Activated CD4-positive, alpha-beta T cell treated with anti-CD3 and anti-CD28 coated beads for 36 hours (primary cell): ENCODE results near the gene C12orf75. TPM values are rescaled to one million over a fixed set of nuclear protein-coding genes. Genes with fewer than 3 reads are reported as not detected.
"Not testable (repeated sequence)": the region's sequence is repeated elsewhere in the genome, so short reads cannot be mapped to it uniquely, and the experiment has no call there.

Experiments
- ATAC-seq: fragments of 200-7000 bp; cut with Tn5 transposase; one replicate; pipeline ENCODE4 v1.10.0; 2021; ENCODE audit warnings: mild to moderate bottlenecking, moderate library complexity
- CTCF ChIA-PET: fragments of 350-600 bp; sonication (Branson Sonifier 250); formaldehyde crosslinking; loops from one replicate; lab custom pipeline; 2021; ENCODE audit warnings: antibody characterized with exemption; lab: Charles Lee
- POLR2A ChIA-PET: fragments of 350-600 bp; sonication (Branson Sonifier 250); formaldehyde crosslinking; loops from one replicate; lab custom pipeline; 2021; ENCODE audit warnings: antibody characterized with exemption, inconsistent platforms; lab: Charles Lee
- DNase-seq: peaks from one replicate; pipeline ENCODE4 v3.0.0-alpha.2; 2020
- H3K27ac Mint-ChIP-seq: one replicate; pipeline ENCODE4 v1.8.0; 2021; ENCODE audit warnings: mixed read lengths
- H3K27me3 Mint-ChIP-seq: one replicate; pipeline ENCODE4 v1.8.0; 2021; ENCODE audit warnings: mixed read lengths
- H3K36me3 Mint-ChIP-seq: one replicate; pipeline ENCODE4 v1.8.0; 2021; ENCODE audit warnings: low read depth, mixed read lengths
- H3K4me1 Mint-ChIP-seq: one replicate; pipeline ENCODE4 v1.8.0; 2021; ENCODE audit warnings: mixed read lengths
- H3K4me3 Mint-ChIP-seq: one replicate; pipeline ENCODE4 v1.8.0; 2021; ENCODE audit warnings: mild to moderate bottlenecking, moderate library complexity, mixed read lengths
- H3K9me3 Mint-ChIP-seq: one replicate; pipeline ENCODE4 v1.8.0; 2021; ENCODE audit warnings: low read depth, mixed read lengths
- intact Hi-C, 2 experiments: fragments of 100-400 bp; cut with DNase I in 1 of 2; cut with micrococcal nuclease in 1 of 2; formaldehyde crosslinking; loops; one replicate each; pipeline versions ENCODE4 v1.14.2 to v1.15.1; 2022 to 2024; cut with DNase I, micrococcal nuclease
- total RNA-seq, 2 experiments: library from RNA; stranded (reverse); gene quantifications; one replicate each; pipeline ENCODE4 v1.2.3, GENCODE V29; 2021

The C12orf75 gene
- total RNA-seq, 2 experiments from 2014 or later = 53.8 to 59.9 TPM

- H3K27me3 Mint-ChIP-seq = no peaks in the 10 kb centered on the region
- ATAC-seq (no peak), DNase-seq (no peak)
- peaks cover 6% of the 10 kb centered on the region for H3K9me3 Mint-ChIP-seq
- H3K36me3 Mint-ChIP-seq = peaks cover 14% of the 10 kb centered on the region
- H3K4me3 Mint-ChIP-seq = no peak overlapping the region
- CTCF ChIA-PET = interaction anchor here (0.6 kb wide), 1 partner anchor 640 kb away, joined by 4 read pairs; no protein-coding TSS in a partner anchor
- POLR2A ChIA-PET = no interaction called here
- intact Hi-C loops = no loop called here
- H3K4me1 Mint-ChIP-seq = peaks cover 31% of the 10 kb centered on the region
- H3K27ac Mint-ChIP-seq = no peak overlapping the region
Observed at GRCh38 chr12:105336411-105336810, 5.9 kb downstream of the C12orf75 start.

DNA sequence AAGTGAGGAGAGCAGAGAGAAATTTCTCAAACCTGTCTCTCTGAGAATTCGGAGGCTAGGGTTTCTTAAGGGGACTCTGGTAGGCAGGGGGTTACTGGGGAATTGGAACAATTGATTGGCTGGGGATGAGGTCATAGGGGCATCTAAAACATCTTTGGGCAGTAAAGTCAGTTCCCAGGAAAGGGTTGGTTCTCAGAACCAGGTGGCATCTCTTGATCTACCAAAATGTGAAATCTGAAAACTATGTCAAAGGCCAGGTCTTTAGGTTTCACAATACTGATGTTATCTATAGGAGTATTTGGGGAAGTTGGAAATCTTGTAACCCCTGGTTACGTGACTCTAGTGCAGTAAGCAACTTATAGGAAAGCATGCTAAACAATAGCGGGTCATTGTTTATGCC lies 6.9 kb downstream of the C12orf75 start:
- POLR2A ChIA-PET = no interaction called here
- no peaks in the 10 kb centered on the region for H3K27me3 Mint-ChIP-seq

GRCh38 chr12:105338966-105339365 lies 8.5 kb downstream of the C12orf75 start:
- no peak overlapping the region for H3K4me3 Mint-ChIP-seq
- ChIA-PET CTCF (interaction anchor here (0.7 to 1.1 kb wide), 2 partner anchors 10 to 113 kb away, joined by 3 to 4 read pairs; no protein-coding TSS in a partner anchor), POLR2A (interaction anchor here (0.9 kb wide), 1 partner anchor 131 kb away, joined by 11 read pairs; no protein-coding TSS in a partner anchor)
- intact Hi-C loops = no loop called here
- peaks cover 21% of the 10 kb centered on the region for H3K36me3 Mint-ChIP-seq
- peaks cover 10% of the 10 kb centered on the region for H3K9me3 Mint-ChIP-seq
- H3K27me3 Mint-ChIP-seq = no peaks in the 10 kb centered on the region
- no peak for DNase-seq
- no peak for ATAC-seq
- H3K4me1 Mint-ChIP-seq = peaks cover 15% of the 10 kb centered on the region
- no peak overlapping the region for H3K27ac Mint-ChIP-seq

More for the DNA sequence above, 6.9 kb downstream of the C12orf75 start:
- H3K36me3 Mint-ChIP-seq = peaks cover 21% of the 10 kb centered on the region
- peaks cover 10% of the 10 kb centered on the region for H3K9me3 Mint-ChIP-seq
- no peak overlapping the region for H3K27ac Mint-ChIP-seq
- DNase-seq = no peak
- CTCF ChIA-PET = no interaction called here
- peaks cover 22% of the 10 kb centered on the region for H3K4me1 Mint-ChIP-seq
- ATAC-seq = no peak
- intact Hi-C loops = no loop called here
- no peak overlapping the region for H3K4me3 Mint-ChIP-seq

GRCh38 chr12:105341010-105341409 lies 10.5 kb downstream of the C12orf75 start:
- intact Hi-C loops = no loop called here
- no peak for DNase-seq
- POLR2A ChIA-PET = no interaction called here
- H3K27me3 Mint-ChIP-seq = no peaks in the 10 kb centered on the region
- H3K4me1 Mint-ChIP-seq = peaks cover 9% of the 10 kb centered on the region
- H3K9me3 Mint-ChIP-seq = peaks cover 10% of the 10 kb centered on the region
- peaks cover 21% of the 10 kb centered on the region for H3K36me3 Mint-ChIP-seq
- CTCF ChIA-PET = no interaction called here
- no peak overlapping the region for H3K4me3 Mint-ChIP-seq
- no peak for ATAC-seq
- no peak overlapping the region for H3K27ac Mint-ChIP-seq

- CTCF ChIA-PET, H3K27ac Mint-ChIP-seq, H3K4me1 Mint-ChIP-seq, H3K27me3 Mint-ChIP-seq, H3K4me3 Mint-ChIP-seq, intact Hi-C loops: not testable (repeated sequence)
- ATAC-seq (peak; percentile 44), DNase-seq (peak; percentile 32)
- Mint-ChIP-seq H3K9me3 (peaks cover 10% of the 10 kb centered on the region), H3K36me3 (peaks cover 18% of the 10 kb centered on the region)
- POLR2A ChIA-PET = interaction anchor here (0.6 kb wide), 1 partner anchor 13 kb away, joined by 8 read pairs; no protein-coding TSS in a partner anchor
Observed at GRCh38 chr12:105341620-105342019, 11.1 kb downstream of the C12orf75 start.

GRCh38 chr12:105342464-105342863 lies 12.0 kb downstream of the C12orf75 start:
- Mint-ChIP-seq H3K4me1 (peaks cover under 1% of the 10 kb centered on the region), H3K27me3 (no peaks in the 10 kb centered on the region), H3K4me3 (no peak overlapping the region), H3K36me3 (peaks cover 18% of the 10 kb centered on the region), H3K27ac (no peak overlapping the region), H3K9me3 (peaks cover 10% of the 10 kb centered on the region)
- intact Hi-C loops = no loop called here
- no peak for ATAC-seq
- POLR2A ChIA-PET = interaction anchor here (0.6 kb wide), 1 partner anchor 11 kb away, joined by 3 read pairs; no protein-coding TSS in a partner anchor
- CTCF ChIA-PET = no interaction called here
- no peak for DNase-seq

DNA sequence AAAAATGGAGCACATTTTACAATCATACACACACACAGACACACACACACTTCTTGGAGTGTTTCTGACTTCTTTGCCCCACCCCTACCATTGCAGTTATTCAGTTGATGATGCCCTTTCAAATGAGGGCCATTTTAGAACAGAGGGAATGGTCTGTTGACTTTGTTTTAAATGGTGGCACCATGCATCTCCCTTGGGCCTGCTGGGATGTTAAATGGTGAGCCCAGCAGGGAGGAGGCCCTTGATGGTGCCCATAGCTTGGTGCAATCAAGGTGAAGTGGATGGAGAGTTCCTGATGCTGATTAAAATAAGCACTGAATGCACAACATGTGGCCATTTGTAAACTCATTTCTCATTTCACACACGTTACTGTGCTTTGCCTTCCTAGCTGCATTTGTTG lies 13.3 kb downstream of the C12orf75 start:
- CTCF ChIA-PET = no interaction called here

DNA sequence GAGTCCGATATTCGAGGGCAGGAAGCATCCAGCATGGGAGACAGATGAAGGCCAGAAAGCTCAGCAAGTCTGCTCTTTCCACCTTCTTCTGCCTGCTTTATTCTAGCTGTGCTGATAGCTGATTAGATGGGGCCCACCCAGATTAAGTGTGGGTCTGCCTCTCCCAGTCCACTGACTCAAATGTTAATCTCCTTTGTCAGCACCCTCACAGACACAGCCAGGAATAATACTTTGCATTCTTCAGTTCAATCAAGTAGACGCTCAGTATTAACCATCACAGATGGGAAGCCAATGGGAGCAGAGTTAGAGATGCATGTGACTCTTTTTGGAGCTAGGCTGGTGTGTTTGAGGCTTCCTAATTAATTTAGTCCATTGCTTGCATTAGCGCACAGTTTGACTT lies 17.0 kb downstream of the C12orf75 start:
- H3K4me1 Mint-ChIP-seq = peaks cover 9% of the 10 kb centered on the region
- H3K4me3 Mint-ChIP-seq = no peak overlapping the region
- H3K27me3 Mint-ChIP-seq = no peaks in the 10 kb centered on the region
- H3K9me3 Mint-ChIP-seq = no peaks in the 10 kb centered on the region
- H3K27ac Mint-ChIP-seq = no peak overlapping the region
- DNase-seq (no peak), ATAC-seq (no peak)
- ChIA-PET POLR2A (no interaction called here), CTCF (interaction anchor here (0.9 kb wide), 1 partner anchor 35 kb away, joined by 3 read pairs; no protein-coding TSS in a partner anchor)
- intact Hi-C loops = no loop called here
- peaks cover 4% of the 10 kb centered on the region for H3K36me3 Mint-ChIP-seq

More for the DNA sequence above, 13.3 kb downstream of the C12orf75 start:
- POLR2A ChIA-PET = no interaction called here
- ATAC-seq (no peak), DNase-seq (no peak)
- Mint-ChIP-seq H3K27me3 (no peaks in the 10 kb centered on the region), H3K4me1 (no peaks in the 10 kb centered on the region), H3K27ac (no peak overlapping the region), H3K4me3 (no peak overlapping the region), H3K36me3 (peaks cover 18% of the 10 kb centered on the region), H3K9me3 (peaks cover 10% of the 10 kb centered on the region)
- intact Hi-C loops = no loop called here

DNA sequence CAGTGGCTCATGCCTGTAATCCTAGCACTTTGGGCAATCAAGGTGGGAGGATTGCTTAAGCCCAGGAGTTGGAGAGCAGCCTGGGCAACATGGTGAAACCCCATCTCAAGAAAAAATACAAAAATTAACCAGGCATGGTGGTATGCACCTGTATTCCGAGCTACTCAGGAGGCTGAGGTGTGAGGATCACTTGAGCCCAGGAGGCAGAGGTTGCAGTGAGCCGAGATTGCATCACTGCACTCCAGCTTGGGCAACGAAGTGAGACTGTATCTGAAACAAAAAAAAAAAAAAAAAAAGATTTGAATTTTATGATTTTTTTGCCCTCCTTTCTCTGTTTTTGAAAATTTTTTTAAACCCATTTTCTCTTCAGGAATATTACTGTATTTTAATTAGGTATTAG lies 17.7 kb downstream of the C12orf75 start:
- ChIA-PET CTCF (interaction anchor here (0.5 to 0.9 kb wide), 2 partner anchors 34 to 598 kb away, joined by 3 read pairs; no protein-coding TSS in a partner anchor), POLR2A (no interaction called here)
- Mint-ChIP-seq H3K4me3 (no peak overlapping the region), H3K4me1 (peaks cover 9% of the 10 kb centered on the region), H3K36me3 (peaks cover 4% of the 10 kb centered on the region), H3K27ac (no peak overlapping the region), H3K27me3 (no peaks in the 10 kb centered on the region), H3K9me3 (no peaks in the 10 kb centered on the region)
- intact Hi-C loops = no loop called here
- no peak for DNase-seq
- no peak for ATAC-seq

GRCh38 chr12:105348561-105348960 lies 18.1 kb downstream of the C12orf75 start:
- no peak for DNase-seq
- CTCF ChIA-PET = interaction anchor here (0.5 kb wide), 1 partner anchor 599 kb away, joined by 3 read pairs; no protein-coding TSS in a partner anchor
- Mint-ChIP-seq H3K27ac (no peak overlapping the region), H3K36me3 (peaks cover 4% of the 10 kb centered on the region), H3K27me3 (no peaks in the 10 kb centered on the region), H3K4me1 (peaks cover 9% of the 10 kb centered on the region), H3K9me3 (no peaks in the 10 kb centered on the region), H3K4me3 (no peak overlapping the region)
- POLR2A ChIA-PET = no interaction called here
- ATAC-seq = no peak
- intact Hi-C loops = no loop called here

- Mint-ChIP-seq H3K4me3 (no peak overlapping the region), H3K27me3 (no peaks in the 10 kb centered on the region), H3K36me3 (peaks cover 4% of the 10 kb centered on the region), H3K27ac (no peak overlapping the region), H3K4me1 (peaks cover 9% of the 10 kb centered on the region), H3K9me3 (no peaks in the 10 kb centered on the region)
- ChIA-PET POLR2A (no interaction called here), CTCF (no interaction called here)
- ATAC-seq = no peak
- DNase-seq = no peak
- intact Hi-C loops = no loop called here
Observed at GRCh38 chr12:105349138-105349537, 18.6 kb downstream of the C12orf75 start.

DNA sequence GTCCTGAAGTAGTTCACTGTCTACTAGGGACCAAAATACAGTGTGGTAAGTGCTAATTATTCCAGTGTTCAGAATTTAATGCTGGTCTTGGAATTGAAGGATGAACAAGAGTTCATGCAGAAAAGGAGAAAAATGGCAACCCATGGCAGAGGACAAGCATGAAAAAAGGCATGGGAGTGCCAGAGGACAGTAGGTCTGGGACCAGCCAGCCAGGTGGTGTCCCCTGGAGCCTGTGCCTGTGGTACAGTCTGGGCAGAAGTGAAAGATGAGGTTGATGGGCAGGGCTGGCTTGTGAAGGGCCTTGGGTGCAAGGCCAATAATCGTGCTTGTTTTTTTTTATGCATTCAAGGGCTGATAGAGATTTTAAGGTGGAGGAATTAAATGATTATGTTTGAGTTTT lies 21.0 kb downstream of the C12orf75 start:
- Mint-ChIP-seq H3K27me3 (no peaks in the 10 kb centered on the region), H3K4me1 (peaks cover 10% of the 10 kb centered on the region), H3K9me3 (no peaks in the 10 kb centered on the region), H3K36me3 (peaks cover 4% of the 10 kb centered on the region), H3K4me3 (no peak overlapping the region), H3K27ac (no peak overlapping the region)
- DNase-seq (no peak), ATAC-seq (no peak)
- ChIA-PET CTCF (interaction anchor here (0.6 kb wide), 1 partner anchor 864 kb away, joined by 6 read pairs; no protein-coding TSS in a partner anchor), POLR2A (no interaction called here)
- intact Hi-C loops = no loop called here
